ENCODE data around the gene IL1RAPL1.
"Not testable (repeated sequence)": the region's sequence is repeated elsewhere in the genome, so short reads cannot be mapped to it uniquely, and the experiment has no call there.

Gene IL1RAPL1

DNA sequence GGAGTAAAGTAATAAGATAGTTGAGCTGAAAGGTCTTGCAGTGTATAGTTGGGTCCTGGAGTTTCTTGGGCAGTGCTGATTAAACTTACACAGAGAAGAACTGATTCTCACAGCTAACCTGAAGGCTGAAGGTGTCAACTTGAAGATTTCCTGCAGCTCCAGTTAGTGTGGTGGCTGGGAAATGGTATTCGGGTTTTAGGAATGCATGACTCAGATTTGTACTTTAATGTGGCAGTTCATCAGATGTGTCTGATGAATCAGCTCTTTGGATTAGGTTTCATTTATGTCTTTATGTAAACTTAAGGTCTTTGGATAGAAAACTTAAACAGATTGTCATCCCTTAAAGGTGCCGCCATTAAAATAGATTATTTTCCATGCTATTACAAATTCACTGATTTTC is 200.0 kb downstream of the IL1RAPL1 start:
- TF ChIP-seq, protein P1, sequence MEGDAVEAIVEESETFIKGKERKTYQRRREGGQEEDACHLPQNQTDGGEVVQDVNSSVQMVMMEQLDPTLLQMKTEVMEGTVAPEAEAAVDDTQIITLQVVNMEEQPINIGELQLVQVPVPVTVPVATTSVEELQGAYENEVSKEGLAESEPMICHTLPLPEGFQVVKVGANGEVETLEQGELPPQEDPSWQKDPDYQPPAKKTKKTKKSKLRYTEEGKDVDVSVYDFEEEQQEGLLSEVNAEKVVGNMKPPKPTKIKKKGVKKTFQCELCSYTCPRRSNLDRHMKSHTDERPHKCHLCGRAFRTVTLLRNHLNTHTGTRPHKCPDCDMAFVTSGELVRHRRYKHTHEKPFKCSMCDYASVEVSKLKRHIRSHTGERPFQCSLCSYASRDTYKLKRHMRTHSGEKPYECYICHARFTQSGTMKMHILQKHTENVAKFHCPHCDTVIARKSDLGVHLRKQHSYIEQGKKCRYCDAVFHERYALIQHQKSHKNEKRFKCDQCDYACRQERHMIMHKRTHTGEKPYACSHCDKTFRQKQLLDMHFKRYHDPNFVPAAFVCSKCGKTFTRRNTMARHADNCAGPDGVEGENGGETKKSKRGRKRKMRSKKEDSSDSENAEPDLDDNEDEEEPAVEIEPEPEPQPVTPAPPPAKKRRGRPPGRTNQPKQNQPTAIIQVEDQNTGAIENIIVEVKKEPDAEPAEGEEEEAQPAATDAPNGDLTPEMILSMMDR (IDR thresholded peaks at IDR 0.05; ENCODE audit: low read depth, low read length), result no peak
- peak; percentile 58 to 67 for DNase-seq (ENCODE audit: low read depth in 2 of 2)
- no peak overlapping the region for H3K4me3 ChIP-seq (replicated peaks in 1 of 2; ENCODE audit: low read depth in 2 of 2, low read length in 2 of 2)

DNA sequence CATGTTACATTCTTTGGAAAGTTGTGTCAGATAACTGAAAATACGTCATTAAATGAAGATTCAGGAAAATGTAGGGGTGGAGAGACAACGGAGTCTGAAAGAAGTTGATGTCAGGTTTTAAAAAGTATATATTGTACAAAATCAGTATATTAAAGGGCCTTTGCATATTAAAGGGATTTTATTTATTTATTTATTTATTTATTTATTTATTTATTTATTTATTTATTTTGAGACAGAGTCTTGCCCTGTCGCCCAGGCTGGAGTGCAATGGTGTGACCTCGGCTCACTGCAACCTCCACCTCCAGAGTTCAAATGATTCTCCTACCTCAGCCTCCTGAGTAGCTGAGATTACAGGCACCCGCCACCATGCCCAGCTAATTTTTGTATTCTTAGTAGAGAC is 213.4 kb downstream of the IL1RAPL1 start:
- DNase-seq (ENCODE audit: low read depth in 2 of 2); H3K4me3 ChIP-seq (replicated peaks in 1 of 2; ENCODE audit: low read depth in 2 of 2, low read length in 2 of 2): not testable (repeated sequence)

DNA sequence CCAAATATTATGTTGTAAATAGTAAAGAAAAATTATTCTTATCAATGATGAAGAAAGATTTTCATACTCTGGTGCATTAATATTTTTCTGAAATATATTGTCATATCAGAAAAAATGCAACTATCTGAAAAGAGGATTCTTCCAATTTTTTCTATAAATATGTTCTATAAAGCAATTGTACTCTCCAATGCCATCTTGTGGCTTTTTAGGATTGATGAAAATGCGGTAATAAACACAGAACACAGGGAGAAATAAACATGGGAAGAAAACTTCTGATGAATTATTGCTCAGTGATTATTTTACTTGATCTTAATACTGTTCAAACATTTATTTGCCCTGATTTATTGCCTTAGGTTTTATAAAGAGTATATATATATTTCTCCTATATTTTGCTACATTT is 215.4 kb downstream of the IL1RAPL1 start:
- DNase-seq (ENCODE audit: low read depth in 2 of 2), result peak; percentile 1 to 4
- TF ChIP-seq, protein P1 (IDR thresholded peaks at IDR 0.05; ENCODE audit: low read depth, low read length), result peak; percentile 20
- H3K4me3 ChIP-seq (replicated peaks in 1 of 2; ENCODE audit: low read depth in 2 of 2, low read length in 2 of 2), result no peak overlapping the region

DNA sequence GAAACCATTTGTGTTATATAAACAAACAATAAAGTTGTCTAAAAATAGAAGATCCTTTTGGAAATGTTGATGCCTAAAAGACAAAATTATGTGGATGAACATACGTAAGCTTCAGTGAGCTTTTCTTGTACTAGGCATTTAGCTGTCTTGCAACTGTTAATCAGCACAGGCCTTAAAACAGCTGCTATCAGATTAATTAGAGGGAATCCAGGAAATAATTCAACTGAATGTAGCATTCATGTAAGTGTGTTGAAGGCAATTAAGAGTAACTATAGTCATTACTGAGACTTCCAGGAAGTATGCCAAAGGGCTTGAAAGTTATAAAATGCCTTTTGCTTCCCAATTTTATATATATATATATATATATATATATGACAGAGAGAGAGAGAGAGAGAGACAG is 248.7 kb downstream of the IL1RAPL1 start:
- TF ChIP-seq, protein P1 (IDR thresholded peaks at IDR 0.05; ENCODE audit: low read depth, low read length), result no peak
- H3K4me3 ChIP-seq (replicated peaks in 1 of 2; ENCODE audit: low read depth in 2 of 2, low read length in 2 of 2), result no peak overlapping the region
- no peak for DNase-seq (ENCODE audit: low read depth in 2 of 2)

DNA sequence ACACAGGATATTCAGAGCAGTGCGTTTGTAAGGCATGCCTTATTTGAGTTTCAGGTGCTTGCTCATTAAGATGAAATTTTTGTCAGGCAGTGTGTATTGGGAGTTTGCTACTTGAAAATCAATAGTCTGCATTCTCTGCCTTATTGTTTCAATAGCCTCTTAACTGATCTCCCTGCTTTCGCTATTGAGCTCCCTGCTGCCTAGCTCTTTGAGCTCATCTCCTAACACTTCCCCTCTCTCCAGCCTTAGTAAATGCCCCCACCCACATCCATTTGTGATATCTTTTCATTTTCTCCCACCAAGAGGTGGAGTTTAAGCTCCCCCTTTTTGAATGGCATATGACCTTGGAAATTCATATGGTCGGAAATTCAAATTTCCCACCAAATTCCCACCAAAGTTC is 256.6 kb downstream of the IL1RAPL1 start:
- H3K4me3 ChIP-seq (replicated peaks in 1 of 2; ENCODE audit: low read depth in 2 of 2, low read length in 2 of 2), result no peak overlapping the region
- TF ChIP-seq, protein P1 (IDR thresholded peaks at IDR 0.05; ENCODE audit: low read depth, low read length), result no peak

DNA sequence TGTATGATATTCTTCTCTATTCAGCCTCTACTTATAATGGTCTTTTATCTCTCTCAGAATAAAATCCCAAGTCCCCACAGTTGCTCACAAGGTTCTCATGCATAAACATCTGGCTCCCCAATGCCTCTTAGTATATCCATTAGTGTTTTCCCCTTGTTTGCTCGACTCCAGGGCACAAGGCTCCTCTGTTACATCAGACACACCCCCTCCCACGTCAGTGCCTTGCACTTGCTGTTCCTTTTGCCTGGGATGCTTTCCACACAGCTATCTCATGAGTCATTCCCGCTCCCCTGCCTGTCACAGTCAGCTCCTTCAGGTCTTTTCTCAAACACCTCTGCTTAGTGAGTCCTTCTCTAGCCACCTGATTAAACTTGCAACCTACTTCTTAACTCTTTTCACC is 260.2 kb downstream of the IL1RAPL1 start:
- peak; percentile 27 to 48 for DNase-seq (ENCODE audit: low read depth in 2 of 2)
- TF ChIP-seq, protein P1 (IDR thresholded peaks at IDR 0.05; ENCODE audit: low read depth, low read length), result no peak

More for the DNA sequence above, 256.6 kb downstream of the IL1RAPL1 start:
- no peak for DNase-seq (ENCODE audit: low read depth in 2 of 2)

DNA sequence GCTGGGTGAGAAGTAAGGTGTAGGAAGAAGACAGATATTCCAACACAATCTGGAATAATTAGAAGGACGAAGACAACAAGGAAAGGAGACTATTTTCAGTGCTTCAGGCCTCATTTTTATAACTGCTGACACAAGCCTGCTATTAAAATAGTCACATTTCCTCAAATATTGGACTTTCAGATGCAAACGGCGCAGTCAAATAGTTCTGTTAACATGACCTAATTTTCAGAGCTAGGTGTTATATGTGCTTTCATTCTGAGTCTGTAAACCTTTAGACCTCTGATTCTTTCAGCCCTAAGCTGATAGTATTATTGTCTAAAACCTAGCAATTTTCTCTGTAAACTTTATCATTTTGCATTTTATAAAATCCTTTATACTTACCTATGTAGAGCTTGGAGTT is 261.5 kb downstream of the IL1RAPL1 start:
- H3K4me3 ChIP-seq (replicated peaks in 1 of 2; ENCODE audit: low read depth in 2 of 2, low read length in 2 of 2), result no peak overlapping the region
- TF ChIP-seq, protein P1 (IDR thresholded peaks at IDR 0.05; ENCODE audit: low read depth, low read length), result no peak
- no peak for DNase-seq (ENCODE audit: low read depth in 2 of 2)

More for the DNA sequence above, 260.2 kb downstream of the IL1RAPL1 start:
- H3K4me3 ChIP-seq (replicated peaks in 1 of 2; ENCODE audit: low read depth in 2 of 2, low read length in 2 of 2), result no peak overlapping the region
